DMS114 treated with DMSO at 0.1 percent for 48 hours (cell line): Measurements from ENCODE around the gene NXN.
"Not testable (repeated sequence)": the region's sequence is repeated elsewhere in the genome, so short reads cannot be mapped to it uniquely, and the experiment has no call there.

ENCODE experiments used
- DNase-seq: peaks from one replicate; lab custom pipeline; 2025; ENCODE audit not compliant: unreplicated experiment; lab: John Stamatoyannopoulos, UW

Gene NXN

DNA sequence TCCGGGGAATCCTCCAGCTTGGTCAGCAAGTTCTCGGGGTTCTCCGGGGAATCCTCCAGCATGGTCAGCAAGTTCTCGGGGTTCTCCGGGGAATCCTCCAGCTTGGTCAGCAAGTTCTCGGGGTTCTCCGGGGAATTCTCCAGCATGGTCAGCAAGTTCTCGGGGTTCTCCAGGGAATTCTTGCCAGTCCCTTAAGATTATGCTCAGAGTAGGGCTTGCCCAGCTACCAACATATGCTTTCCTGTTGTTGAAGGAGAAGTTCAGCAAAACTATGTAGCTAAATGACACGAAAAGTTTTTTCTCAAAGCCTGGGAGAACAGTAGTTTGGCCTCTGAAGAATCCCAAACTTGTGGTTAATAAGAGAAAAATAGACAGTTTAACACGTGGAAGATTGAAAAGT lies 112.3 kb downstream of the NXN start:
- not testable (repeated sequence) for DNase-seq

- no peak for DNase-seq
These were observed 112.9 kb downstream of the NXN start for GRCh38 chr17:866568-867103.

DNA sequence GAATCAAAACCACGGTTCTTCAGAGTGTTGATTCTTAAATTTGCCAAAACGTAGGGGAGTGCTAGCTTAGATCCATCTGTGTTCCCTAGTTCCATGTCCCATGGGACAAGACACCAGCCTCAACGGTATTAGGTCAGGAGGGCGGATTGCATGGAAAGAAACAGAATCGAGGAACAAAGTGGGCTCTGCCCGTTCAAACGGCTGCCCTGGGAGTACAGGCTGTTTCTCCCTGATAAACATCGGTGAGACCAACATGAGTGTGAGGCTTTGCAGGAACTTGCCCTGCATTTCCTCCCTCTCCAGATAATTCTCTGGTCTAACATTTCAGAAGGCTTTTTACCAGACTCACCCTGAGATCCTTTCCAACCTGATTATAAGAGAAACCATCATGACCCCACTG lies 115.3 kb downstream of the NXN start:
- no peak for DNase-seq

GRCh38 chr17:863880-864279 lies 115.7 kb downstream of the NXN start:
- DNase-seq: no peak

- DNase-seq: no peak
These were observed 117.0 kb downstream of the NXN start for GRCh38 chr17:862582-862981.

GRCh38 chr17:861364-861763 lies 118.2 kb downstream of the NXN start:
- no peak for DNase-seq

- DNase-seq: no peak
These were observed 118.8 kb downstream of the NXN start for GRCh38 chr17:860805-861204.

- no peak for DNase-seq
These were observed 119.8 kb downstream of the NXN start for GRCh38 chr17:859824-860195.

- DNase-seq: no peak
These were observed 120.3 kb downstream of the NXN start for GRCh38 chr17:859061-859823.

GRCh38 chr17:856149-856548 lies 123.4 kb downstream of the NXN start:
- no peak for DNase-seq

- DNase-seq: no peak
These were observed 124.0 kb downstream of the NXN start for GRCh38 chr17:855569-855968.

- DNase-seq: not testable (repeated sequence)
These were observed 126.7 kb downstream of the NXN start for GRCh38 chr17:852850-853249.

- no peak for DNase-seq
These were observed 127.2 kb downstream of the NXN start for GRCh38 chr17:852349-852748.

GRCh38 chr17:851924-852323 lies 127.7 kb downstream of the NXN start:
- no peak for DNase-seq

DNA sequence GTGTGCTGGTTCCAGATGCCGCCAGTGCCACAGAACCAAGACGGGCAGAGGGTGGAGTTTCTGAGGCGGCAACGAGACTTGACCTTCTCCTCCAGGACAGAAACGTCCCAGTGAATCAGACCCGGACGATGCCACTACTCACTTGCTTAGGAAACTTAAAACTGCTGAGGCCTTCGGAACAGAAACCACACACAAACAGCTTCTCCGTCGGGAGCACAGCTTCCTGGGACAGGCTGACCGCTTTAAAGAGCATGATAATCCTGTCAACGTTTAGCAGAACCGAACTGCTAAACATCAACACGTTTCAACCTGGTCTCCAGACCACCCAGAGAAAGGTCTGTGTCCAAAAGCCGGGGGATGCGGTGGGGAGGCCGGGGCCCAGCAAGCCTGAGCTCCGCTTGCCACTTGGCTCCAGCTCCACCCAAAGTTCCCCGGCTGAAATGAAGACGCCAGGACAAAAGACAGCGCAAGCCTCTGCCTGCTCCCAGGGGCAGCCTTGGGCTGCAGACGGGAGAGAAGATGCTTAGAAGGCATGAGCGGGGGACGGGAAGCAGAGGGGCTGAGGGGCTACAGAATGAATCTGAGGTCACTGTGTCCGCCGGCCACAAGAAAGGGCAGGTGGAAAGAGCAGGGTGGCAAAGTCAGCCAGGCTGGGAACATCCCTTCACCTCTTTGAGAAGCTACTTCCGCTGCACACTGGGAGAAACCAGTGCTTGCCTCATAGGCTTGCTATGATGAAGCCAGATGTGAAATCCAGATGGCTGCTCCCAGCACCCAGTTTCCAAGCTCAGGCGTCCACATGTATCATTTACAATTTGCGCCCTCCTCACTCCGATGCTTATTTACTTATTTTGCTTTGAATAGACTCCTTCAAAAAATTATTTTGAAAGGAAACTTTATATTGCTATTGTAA lies 128.5 kb downstream of the NXN start:
- DNase-seq: no peak

DNA sequence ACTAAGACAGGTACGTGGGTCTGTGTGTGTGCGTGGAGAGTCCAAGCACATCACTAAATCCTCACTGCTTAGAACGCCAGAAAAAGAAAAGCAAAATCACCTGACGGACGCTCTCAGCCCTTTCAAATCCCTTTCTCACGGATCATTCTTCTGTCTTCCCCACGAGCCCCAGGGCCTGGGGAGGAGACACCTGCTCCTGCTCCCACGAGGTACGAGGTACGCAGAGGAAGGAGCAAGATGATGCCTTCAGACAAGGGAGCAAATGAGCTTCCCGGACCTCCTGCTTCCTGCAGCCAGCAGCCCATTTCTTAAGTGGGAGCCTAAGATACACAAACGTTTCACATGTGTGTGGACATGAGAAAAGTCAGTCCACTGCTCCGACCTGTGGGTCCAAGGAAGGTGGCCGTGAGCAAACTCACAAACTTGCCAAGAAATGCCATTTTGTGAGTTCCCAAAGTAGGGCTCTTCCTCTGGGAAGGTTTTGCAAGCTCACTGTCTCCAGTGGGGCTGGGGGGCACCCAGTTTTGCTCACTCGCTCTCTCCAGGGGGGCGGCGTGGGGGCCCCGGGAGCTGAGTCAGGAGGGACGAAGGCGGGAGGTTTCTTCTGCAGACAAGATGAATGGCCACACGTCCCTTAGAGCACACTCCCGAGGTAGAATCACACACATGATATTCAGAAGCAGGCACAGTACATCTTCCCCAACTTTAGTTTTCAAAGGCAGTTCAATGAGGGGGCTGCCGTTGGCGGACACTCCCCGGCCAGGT lies 129.3 kb downstream of the NXN start:
- no peak for DNase-seq

DNA sequence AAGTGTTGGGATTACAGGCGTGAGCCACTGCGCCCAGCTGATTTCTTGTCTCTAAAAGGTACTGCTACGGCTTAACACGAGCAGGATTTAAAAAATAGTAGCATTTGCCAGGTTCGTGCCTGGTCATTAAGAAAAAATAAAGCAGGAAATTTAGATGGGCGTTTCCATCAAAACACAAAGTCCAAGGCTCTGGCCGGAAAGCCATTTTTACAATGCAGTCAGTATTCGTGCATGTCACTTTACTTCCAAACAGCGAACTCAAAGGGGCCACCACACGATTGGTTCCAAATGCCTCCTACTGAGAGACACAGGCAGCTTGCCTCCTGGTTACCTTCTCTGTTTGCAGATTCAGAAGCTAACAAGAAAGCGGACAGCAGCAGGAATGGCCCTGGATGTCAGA lies 131.2 kb downstream of the NXN start:
- no peak for DNase-seq

GRCh38 chr17:846901-847843 lies 132.4 kb downstream of the NXN start:
- no peak for DNase-seq

DNA sequence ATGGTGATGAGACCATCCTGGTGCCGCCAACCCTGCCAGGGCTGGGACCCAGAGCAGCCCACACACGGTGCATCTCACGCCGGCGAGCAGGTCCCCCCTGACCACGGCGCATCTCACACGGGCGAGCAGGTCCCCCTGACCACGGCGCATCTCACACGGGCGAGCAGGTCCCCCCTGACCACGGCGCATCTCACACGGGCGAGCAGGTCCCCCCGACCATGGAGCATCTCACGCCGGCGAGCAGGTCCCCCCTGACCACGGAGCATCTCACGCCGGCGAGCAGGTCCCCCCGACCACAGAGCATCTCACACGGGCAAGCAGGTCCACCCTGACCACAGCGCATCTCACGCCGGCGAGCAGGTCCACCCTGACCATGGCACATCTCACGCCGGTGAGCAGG lies 138.3 kb downstream of the NXN start:
- no peak for DNase-seq

DNA sequence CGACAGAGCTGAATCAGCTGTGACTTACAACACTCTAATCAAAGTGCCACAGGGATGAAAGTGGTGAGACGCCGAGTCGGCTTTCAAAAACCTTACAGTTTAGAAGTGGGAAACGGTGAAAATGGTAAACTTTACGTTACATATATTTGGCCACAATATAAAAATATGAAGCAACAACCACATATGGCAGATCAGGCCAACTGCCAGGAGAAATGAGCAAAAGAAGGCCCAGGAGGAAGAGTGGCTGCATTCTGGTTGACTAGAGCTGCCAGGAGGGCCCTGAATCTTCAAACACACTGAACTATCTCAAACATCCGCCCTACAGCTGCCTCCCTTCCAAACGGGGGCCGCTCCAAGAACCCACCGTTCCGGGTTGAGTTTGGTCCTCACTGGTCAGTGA lies 141.1 kb downstream of the NXN start:
- DNase-seq: no peak
